Ovary (tissue), 3 donors: ENCODE measurements around the gene LSAMP.
"Not testable (repeated sequence)": the region's sequence is repeated elsewhere in the genome, so short reads cannot be mapped to it uniquely, and the experiment has no call there.

Experiments used
- CTCF ChIP-seq, 3 donors: fragments of 450-650 bp in 2 of 3; fragments of 200-600 bp in 1 of 3; IDR thresholded peaks; one replicate each; pipeline versions ENCODE4 v1.5.1 to v1.8.0; 2016 to 2022; ENCODE audit warnings: antibody characterized with exemption in 3 of 3, mild to moderate bottlenecking in 1 of 3
- EP300 ChIP-seq: sonication (generic); formaldehyde crosslinking; IDR thresholded peaks from one replicate; pipeline ENCODE4 v1.6.1; 2017; ENCODE audit warnings: antibody characterized with exemption
- POLR2A ChIP-seq: fragments of 450-650 bp; IDR thresholded peaks from one replicate; pipeline ENCODE4 v1.6.1; 2017; ENCODE audit warnings: antibody characterized with exemption, mild to moderate bottlenecking, moderate library complexity
- donor health status: DM: no; HTN: no; CAD: no.

GRCh38 chr3:116208830-116209229 is 236.5 kb downstream of the LSAMP start:
- not testable (repeated sequence) for TF ChIP-seq CTCF (IDR thresholded peaks at IDR 0.05); POLR2A; EP300
